ENCODE results near the gene FAM13A.
"Not testable (repeated sequence)": the region's sequence is repeated elsewhere in the genome, so short reads cannot be mapped to it uniquely, and the experiment has no call there.

GRCh38 chr4:89014897-89015296, 42.1 kb downstream of the FAM13A start:
- TF ChIP-seq CTCF, POLR2A (IDR thresholded peaks at IDR 0.05): not testable (repeated sequence)

Measured in heart left ventricle (tissue), 13 donors.